GM10266 (cell line): ENCODE results near the gene MICAL2.

ENCODE experiments used
- DNase-seq: peaks from one replicate; pipeline ENCODE4 v3.0.0; 2012; ENCODE audit errors: extremely low spot score
- TF ChIP-seq, protein P1 (sequence below): IDR thresholded peaks from 2 replicates; pipeline ENCODE4 v1.5.1; 2012; ENCODE audit warnings: mild to moderate bottlenecking, low read depth; ENCODE audit not compliant: control insufficient read depth, insufficient read depth; ENCODE audit errors: missing control alignments

Gene MICAL2

DNA sequence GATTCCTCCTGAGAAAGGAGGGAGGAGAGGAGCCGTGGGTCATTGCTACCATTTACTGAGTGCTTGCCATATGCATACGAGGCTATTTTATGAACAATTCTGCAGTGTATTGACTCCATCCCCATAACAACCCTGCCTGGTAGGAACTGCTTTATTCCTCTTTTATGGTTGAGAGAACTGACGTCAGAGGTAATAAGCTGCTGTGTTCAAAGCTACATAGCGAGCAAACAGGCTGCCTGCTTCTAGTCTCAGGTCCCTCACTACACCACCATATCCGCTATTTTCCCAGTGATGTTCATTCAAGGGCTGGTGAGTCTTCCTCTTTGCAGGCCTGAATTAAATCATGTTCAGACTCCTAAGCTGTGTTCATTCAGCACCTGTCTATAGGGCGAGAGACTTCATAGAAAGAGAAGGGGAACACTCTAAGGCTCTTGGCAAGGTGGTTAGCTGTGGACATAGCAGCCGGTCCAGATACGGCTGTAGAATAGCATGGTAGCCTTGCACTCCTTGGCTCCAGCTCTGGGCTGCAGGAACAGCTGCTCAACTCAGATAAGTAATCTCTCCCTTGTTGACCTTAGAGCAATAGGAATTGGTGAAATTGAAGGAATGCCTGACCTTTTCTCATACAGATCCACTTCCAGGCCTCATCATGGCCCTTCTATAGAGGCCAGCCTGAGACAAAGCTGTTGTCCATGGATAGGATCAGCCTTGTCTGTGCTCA is 82.6 kb downstream of the MICAL2 start:
- DNase-seq, result no peak
- TF ChIP-seq, protein P1, sequence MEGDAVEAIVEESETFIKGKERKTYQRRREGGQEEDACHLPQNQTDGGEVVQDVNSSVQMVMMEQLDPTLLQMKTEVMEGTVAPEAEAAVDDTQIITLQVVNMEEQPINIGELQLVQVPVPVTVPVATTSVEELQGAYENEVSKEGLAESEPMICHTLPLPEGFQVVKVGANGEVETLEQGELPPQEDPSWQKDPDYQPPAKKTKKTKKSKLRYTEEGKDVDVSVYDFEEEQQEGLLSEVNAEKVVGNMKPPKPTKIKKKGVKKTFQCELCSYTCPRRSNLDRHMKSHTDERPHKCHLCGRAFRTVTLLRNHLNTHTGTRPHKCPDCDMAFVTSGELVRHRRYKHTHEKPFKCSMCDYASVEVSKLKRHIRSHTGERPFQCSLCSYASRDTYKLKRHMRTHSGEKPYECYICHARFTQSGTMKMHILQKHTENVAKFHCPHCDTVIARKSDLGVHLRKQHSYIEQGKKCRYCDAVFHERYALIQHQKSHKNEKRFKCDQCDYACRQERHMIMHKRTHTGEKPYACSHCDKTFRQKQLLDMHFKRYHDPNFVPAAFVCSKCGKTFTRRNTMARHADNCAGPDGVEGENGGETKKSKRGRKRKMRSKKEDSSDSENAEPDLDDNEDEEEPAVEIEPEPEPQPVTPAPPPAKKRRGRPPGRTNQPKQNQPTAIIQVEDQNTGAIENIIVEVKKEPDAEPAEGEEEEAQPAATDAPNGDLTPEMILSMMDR, result no peak

DNA sequence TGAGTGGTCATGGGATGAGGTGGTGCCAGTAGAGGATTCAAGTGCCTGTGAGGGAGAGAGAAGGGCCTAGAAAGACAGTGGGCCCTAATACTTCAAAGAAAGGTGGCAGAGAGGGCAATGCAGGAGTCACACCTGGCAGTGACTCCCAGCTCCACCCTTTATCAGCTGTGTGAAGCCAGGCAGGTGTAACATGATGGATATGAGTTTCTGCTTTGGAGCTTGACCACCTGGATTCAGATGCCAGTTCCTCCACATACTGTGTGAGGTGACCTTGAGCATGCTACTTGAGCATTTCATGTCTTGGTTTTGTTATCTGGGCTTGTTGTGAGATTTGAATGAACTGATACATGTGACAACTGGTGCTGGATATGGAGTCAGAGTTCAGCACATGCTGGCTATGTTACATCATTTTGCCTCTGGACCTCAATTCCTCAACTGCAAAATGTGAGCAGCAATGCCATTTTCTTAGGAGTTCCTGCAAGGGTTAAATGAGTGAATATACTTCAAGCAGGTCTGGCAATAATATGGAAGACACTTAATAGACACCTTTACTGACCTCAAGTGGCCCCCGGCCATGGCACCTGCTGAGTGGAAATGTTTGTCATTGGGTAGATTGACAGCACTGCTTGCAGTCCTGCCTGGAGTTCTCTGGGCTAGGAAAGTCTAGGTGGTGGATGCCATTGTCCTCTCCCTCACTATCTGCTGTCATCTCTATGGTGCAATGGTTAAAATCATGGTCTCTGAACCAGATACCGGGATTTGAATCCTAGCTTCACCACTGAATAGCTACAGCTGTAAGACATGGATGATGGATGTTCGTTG is 83.3 kb downstream of the MICAL2 start:
- TF ChIP-seq, protein P1, result no peak
- DNase-seq, result no peak

DNA sequence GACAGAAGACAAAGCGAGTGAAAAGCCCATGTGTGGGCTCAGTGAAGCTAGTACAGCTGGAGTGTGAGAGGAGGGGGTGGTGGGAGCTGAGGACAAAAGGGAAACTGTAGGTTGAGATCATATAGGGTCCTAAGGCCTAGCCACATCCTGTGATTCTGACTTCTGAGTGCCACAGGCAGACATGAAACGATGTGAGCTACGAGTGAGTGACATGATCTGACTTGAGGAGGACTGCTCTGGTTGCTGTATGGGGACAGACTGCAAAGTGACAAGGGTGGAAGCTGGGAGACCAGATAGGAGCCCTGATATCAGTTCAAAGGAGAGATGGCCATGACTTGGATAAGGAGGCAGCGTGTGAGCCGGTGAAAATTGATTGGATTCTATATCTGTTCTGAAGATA is 85.4 kb downstream of the MICAL2 start:
- peak; percentile 60 for DNase-seq
- TF ChIP-seq, protein P1, result no peak

DNA sequence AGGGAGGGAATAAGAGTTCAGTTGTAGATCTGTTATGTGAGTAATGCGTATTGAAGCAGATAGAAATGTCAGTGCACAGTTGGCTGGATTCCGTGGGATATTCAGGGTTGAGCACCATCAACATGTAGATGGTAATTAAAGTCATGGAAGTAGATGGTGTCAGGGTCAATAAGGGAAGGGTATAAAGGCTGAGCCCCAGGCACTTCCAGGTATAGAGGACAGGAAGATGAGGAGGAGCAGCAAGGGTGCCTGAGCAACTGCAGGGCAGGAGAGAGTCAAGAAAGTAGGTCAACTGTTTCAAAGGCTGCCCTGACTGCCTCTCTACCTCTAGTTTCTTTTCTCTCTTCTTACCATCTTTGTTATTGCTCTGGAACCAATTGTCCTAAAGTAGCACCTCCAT is 85.9 kb downstream of the MICAL2 start:
- TF ChIP-seq, protein P1, result no peak
- no peak for DNase-seq

DNA sequence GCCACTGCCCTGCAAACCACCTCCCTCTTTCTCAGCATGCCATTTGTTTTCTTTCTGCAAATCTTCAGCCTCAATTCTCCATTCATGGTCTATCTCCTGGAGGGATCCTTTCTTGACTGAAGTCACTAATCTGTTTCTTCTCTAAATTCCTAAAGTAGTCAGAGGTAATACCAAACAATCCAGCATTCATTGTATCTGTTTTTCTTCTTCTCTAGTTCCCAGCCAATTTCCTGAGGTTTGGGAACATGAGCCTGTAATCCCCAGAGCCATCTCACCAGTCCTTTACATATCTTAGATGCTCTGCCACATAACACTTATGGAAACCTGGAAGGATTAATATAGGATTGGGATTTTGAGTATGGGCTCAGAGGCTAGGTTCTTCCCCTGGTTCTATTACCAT is 86.5 kb downstream of the MICAL2 start:
- TF ChIP-seq, protein P1, result no peak
- no peak for DNase-seq

DNA sequence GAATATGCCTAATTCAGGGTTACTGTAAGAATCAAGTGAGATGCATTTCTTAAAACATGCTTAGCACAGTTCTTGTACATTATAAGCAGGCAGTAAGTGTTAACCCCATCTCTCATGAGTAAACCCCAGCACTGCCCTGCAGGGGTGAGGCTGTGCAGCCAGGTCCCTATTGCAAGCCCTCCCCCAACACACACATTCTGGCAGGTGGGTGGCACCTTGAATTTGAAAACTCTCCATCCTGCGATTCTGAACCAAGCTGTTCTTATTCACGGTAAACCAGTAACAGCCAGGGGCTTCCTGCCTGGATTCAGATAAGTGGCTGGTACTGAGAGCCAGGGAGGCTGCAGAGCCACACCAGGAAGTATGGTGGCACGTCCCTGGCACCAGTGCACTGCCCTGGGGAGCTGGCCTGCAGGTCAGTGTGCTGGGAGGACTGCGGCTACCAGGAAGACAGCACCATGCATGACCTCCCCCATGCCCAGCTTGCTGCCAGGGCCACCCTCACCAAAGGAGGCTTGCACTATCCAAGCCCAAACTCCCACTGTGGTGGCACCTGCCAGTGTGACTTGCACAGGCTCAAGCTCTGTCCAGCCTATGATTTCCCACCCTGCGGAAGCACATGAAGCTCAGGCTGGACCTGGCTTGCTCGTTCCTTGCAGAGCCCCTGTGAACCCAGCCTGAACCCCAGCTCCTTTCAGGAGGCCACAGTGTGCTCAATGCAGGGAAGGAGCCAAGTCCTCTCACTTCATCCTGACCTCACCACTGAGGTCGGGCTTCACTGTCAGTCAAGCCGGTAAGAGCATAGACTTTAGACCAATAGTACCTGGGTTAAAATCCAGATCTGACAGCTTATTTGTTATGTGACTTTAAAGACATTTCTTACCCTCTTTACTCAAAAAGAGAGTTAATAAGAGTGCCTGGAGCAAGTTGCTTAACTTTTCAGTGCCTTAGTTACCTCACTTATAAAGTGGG is 88.1 kb downstream of the MICAL2 start:
- DNase-seq, result no peak
- TF ChIP-seq, protein P1, result no peak
